ACC112 (cell line): ENCODE results near the gene RAI1.

Experiments
- H2AFZ ChIP-seq: fragments of 200-600 bp; sonication (generic); one replicate; pipeline ENCODE4 v1.6.0; 2017; ENCODE audit warnings: antibody characterized with exemption, low read length; ENCODE audit not compliant: unreplicated experiment
- H3K27ac ChIP-seq: fragments of 200-600 bp; sonication (generic); 2 replicates; pipeline ENCODE4 v1.5.1; 2014; ENCODE audit warnings: low read depth, mild to moderate bottlenecking, antibody characterized with exemption, low read length, moderate library complexity
- H3K27me3 ChIP-seq: fragments of 200-600 bp; sonication (generic); 2 replicates; pipeline ENCODE4 v1.6.1; 2014; ENCODE audit warnings: mild to moderate bottlenecking, antibody characterized with exemption, low read length, moderate library complexity, mixed read lengths; ENCODE audit not compliant: insufficient read depth
- H3K36me3 ChIP-seq: fragments of 200-600 bp; sonication (generic); 2 replicates; pipeline ENCODE4 v1.6.1; 2016; ENCODE audit warnings: mild to moderate bottlenecking, antibody characterized with exemption, low read length, moderate library complexity, mixed read lengths; ENCODE audit not compliant: insufficient read depth
- H3K4me1 ChIP-seq: fragments of 200-600 bp; sonication (generic); one replicate; pipeline ENCODE4 v1.6.1; 2016; ENCODE audit warnings: low read length, mixed read lengths; ENCODE audit not compliant: insufficient read depth, unreplicated experiment, control insufficient read depth
- H3K4me3 ChIP-seq: fragments of 200-600 bp; sonication (generic); 2 replicates; pipeline ENCODE4 v1.5.1; 2014; ENCODE audit warnings: mild to moderate bottlenecking, low read depth, low read length
- H3K79me2 ChIP-seq: fragments of 200-600 bp; sonication (generic); one replicate; pipeline ENCODE4 v1.6.0; 2016; ENCODE audit warnings: low read length; ENCODE audit not compliant: control insufficient read depth, unreplicated experiment, insufficient read depth

The RAI1 gene

DNA sequence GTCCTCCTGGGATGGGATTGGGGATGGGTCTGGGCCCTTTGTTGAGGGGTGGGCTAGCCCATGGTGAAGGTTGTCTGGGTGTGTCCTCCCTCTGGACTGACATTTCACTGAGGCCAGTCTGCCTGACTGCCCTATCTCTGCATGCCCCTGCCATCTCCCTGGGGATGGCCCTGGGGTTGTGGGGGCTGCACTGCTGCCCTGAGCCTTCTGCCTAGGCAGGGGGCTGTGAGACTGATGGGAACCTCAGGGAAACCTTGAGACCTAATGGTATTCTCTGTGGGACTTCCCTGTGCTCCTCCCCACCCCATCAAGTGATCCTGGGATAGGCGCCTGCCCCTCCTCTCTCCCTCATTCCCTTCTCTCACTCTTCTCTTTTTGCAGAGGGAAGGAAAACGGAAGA lies 19.9 kb downstream of the RAI1 start:
- Histone ChIP-seq H2AFZ (no peak overlapping the region), H3K27ac (no peak overlapping the region), H3K79me2 (peaks cover 87% of the 10 kb centered on the region)

GRCh38 chr17:17701658-17702057 lies 20.4 kb downstream of the RAI1 start:
- Histone ChIP-seq H3K79me2 (peaks cover 85% of the 10 kb centered on the region), H3K27ac (no peak overlapping the region), H2AFZ (no peak overlapping the region), H3K27me3 (no peaks in the 10 kb centered on the region), H3K4me1 (peaks cover 27% of the 10 kb centered on the region), H3K36me3 (no peaks in the 10 kb centered on the region; the same call in 1 of the 2 replicates), H3K4me3 (no peak overlapping the region)

More for the DNA sequence above, 19.9 kb downstream of the RAI1 start:
- Histone ChIP-seq H3K4me1 (peaks cover 32% of the 10 kb centered on the region), H3K36me3 (no peaks in the 10 kb centered on the region; the same call in 1 of the 2 replicates), H3K27me3 (no peaks in the 10 kb centered on the region), H3K4me3 (no peak overlapping the region)

DNA sequence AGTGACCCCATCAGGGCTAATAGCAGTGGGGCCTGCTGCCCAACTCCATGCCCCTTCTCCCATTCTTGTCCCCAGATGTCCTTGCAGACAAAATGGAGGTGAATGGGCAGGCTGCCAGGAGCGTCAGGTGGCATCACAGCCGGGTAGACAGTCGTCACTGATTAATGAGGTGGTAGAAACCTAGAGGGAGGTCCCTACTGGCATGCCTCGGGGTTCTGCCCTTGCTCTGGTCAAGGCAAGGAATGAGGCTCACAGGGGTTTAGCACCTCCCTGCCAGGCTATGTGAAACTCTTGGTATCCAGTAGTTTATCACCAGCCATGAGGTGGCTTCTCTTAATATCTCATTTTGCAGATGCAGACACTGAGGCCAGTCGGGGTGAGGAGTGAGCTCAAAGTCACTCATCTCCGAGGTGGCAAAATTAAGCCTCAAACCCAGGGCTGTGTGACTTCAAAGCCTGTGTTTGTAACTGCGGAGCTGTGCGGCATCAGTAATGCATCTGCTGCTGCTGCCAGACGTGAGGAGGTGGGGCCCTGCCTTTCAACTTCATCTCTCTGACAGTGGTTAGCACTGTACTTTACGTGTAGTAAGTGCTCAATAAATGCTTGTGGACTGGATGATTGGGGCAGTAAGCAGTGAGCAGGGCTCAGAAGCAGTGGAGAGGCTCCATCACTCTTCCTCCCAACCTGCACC lies 21.3 kb downstream of the RAI1 start:
- H3K27me3 ChIP-seq, result no peaks in the 10 kb centered on the region
- H3K79me2 ChIP-seq, result peaks cover 75% of the 10 kb centered on the region
- no peaks in the 10 kb centered on the region; the same call in 1 of the 2 replicates for H3K36me3 ChIP-seq
- no peak overlapping the region for H3K4me3 ChIP-seq
- no peak overlapping the region for H2AFZ ChIP-seq
- H3K27ac ChIP-seq, result no peak overlapping the region
- peaks cover 23% of the 10 kb centered on the region for H3K4me1 ChIP-seq

GRCh38 chr17:17703140-17703919 lies 22.1 kb downstream of the RAI1 start:
- H3K27me3 ChIP-seq, result no peaks in the 10 kb centered on the region
- no peak overlapping the region for H2AFZ ChIP-seq
- peaks cover 21% of the 10 kb centered on the region for H3K4me1 ChIP-seq
- H3K79me2 ChIP-seq, result peaks cover 68% of the 10 kb centered on the region
- H3K27ac ChIP-seq, result no peak overlapping the region
- no peak overlapping the region for H3K4me3 ChIP-seq
- H3K36me3 ChIP-seq, result no peaks in the 10 kb centered on the region; the same call in 1 of the 2 replicates

- Histone ChIP-seq H3K79me2 (peaks cover 53% of the 10 kb centered on the region), H3K4me3 (no peak overlapping the region), H3K4me1 (peaks cover 5% of the 10 kb centered on the region), H3K36me3 (no peaks in the 10 kb centered on the region; the same call in 1 of the 2 replicates), H3K27ac (no peak overlapping the region), H2AFZ (no peak overlapping the region), H3K27me3 (no peaks in the 10 kb centered on the region)
These were observed 23.7 kb downstream of the RAI1 start for GRCh38 chr17:17704931-17705330.

DNA sequence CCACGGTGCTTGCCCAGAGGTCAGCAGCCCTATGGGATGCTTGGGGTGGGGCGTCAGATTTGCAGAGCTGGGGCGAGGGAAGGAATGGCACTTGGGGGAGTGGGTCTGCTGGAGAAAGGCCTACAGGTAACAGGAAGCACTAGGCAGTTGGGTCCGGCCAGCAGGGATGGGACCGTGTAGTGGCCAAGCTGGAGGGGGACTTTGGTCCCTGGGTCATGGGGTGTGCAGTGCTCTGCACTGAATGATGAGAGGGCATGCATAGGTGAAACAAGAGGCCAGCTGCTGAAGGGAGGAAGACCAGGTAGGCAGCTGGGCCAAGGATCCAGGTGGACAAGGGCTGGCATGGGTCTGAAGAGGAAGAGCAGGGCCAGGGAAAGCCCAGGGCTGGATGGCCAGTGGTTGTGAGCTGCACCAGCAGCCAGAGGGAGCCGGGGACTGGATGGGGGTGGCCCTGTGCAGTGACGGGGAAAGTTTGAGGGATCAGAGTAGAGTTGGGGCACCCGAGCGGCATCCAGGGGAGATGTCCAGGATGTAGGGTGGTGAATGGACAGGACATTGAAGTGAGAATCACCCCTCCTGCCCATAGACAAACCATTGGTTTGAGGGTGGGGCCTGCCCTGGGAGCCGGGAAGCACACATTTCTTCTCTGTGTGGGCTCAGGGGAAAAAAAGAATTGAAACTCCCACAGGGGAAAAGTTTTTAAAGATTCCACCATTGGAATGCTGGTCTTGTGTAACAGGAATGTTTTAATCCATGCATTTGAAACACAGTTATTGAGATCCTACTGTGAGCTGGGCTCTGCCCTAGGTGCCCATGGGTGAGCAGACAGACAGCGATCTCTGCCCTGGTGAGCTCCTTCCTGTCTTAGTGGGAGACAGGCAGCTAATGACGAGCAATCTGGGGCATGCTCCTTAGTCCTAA lies 25.1 kb downstream of the RAI1 start:
- Histone ChIP-seq H3K4me1 (peaks cover 17% of the 10 kb centered on the region), H3K36me3 (no peaks in the 10 kb centered on the region; the same call in 1 of the 2 replicates), H3K4me3 (no peak overlapping the region), H3K27me3 (no peaks in the 10 kb centered on the region), H3K27ac (no peak overlapping the region), H3K79me2 (peaks cover 50% of the 10 kb centered on the region), H2AFZ (no peak overlapping the region)

GRCh38 chr17:17708295-17708694 lies 27.0 kb downstream of the RAI1 start:
- Histone ChIP-seq H3K27ac (no peak overlapping the region), H3K4me3 (no peak overlapping the region), H3K36me3 (no peaks in the 10 kb centered on the region; the same call in 1 of the 2 replicates), H3K4me1 (peaks cover 31% of the 10 kb centered on the region), H2AFZ (no peak overlapping the region), H3K27me3 (no peaks in the 10 kb centered on the region), H3K79me2 (peaks cover 40% of the 10 kb centered on the region)

GRCh38 chr17:17708816-17709215 lies 27.6 kb downstream of the RAI1 start:
- Histone ChIP-seq H2AFZ (no peak overlapping the region), H3K4me1 (peaks cover 34% of the 10 kb centered on the region), H3K27ac (no peak overlapping the region), H3K4me3 (no peak overlapping the region), H3K36me3 (no peaks in the 10 kb centered on the region; the same call in 1 of the 2 replicates), H3K79me2 (peaks cover 38% of the 10 kb centered on the region), H3K27me3 (no peaks in the 10 kb centered on the region)

DNA sequence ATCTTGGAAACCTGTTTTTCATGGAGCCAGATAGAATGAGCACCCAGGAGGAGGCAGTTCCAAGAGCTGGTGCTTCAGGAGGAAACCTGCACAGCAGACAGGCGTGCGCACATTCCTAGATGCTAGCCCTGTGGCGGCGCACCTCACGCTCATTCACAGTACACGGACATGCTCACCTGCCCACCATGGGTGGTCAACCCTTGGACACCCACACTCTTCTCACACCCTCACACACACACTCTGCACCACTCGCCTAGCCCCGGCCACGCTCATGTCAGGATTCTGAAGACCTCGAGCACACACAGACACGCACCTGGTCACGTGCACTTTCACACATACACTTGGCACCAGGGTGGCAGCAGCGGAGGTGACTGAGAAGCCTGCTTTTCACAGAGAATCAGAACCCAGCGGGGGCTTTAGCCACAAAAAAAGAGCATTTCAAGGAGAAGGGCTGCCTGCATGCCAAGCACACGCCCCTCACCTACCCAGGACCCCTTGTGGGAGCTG lies 28.6 kb downstream of the RAI1 start:
- H3K27me3 ChIP-seq, result no peaks in the 10 kb centered on the region
- no peaks in the 10 kb centered on the region for H3K36me3 ChIP-seq
- H2AFZ ChIP-seq, result no peak overlapping the region
- no peak overlapping the region for H3K4me3 ChIP-seq
- H3K27ac ChIP-seq, result peak overlapping the region; percentile 69; the same call in 1 of the 2 replicates
- peaks cover 42% of the 10 kb centered on the region for H3K4me1 ChIP-seq
- peaks cover 41% of the 10 kb centered on the region for H3K79me2 ChIP-seq

GRCh38 chr17:17710355-17710727 lies 29.1 kb downstream of the RAI1 start:
- H3K36me3 ChIP-seq, result no peaks in the 10 kb centered on the region
- no peak overlapping the region for H2AFZ ChIP-seq
- H3K4me1 ChIP-seq, result peaks cover 42% of the 10 kb centered on the region
- peaks cover 46% of the 10 kb centered on the region for H3K79me2 ChIP-seq
- peak overlapping the region; percentile 69 for H3K27ac ChIP-seq
- H3K27me3 ChIP-seq, result no peaks in the 10 kb centered on the region
- H3K4me3 ChIP-seq, result peak overlapping the region; percentile 12; the same call in 1 of the 2 replicates
